ENCODE measurements around the gene SF3B5.
"Not testable (repeated sequence)": the region's sequence is repeated elsewhere in the genome, so short reads cannot be mapped to it uniquely, and the experiment has no call there.

The SF3B5 gene

DNA sequence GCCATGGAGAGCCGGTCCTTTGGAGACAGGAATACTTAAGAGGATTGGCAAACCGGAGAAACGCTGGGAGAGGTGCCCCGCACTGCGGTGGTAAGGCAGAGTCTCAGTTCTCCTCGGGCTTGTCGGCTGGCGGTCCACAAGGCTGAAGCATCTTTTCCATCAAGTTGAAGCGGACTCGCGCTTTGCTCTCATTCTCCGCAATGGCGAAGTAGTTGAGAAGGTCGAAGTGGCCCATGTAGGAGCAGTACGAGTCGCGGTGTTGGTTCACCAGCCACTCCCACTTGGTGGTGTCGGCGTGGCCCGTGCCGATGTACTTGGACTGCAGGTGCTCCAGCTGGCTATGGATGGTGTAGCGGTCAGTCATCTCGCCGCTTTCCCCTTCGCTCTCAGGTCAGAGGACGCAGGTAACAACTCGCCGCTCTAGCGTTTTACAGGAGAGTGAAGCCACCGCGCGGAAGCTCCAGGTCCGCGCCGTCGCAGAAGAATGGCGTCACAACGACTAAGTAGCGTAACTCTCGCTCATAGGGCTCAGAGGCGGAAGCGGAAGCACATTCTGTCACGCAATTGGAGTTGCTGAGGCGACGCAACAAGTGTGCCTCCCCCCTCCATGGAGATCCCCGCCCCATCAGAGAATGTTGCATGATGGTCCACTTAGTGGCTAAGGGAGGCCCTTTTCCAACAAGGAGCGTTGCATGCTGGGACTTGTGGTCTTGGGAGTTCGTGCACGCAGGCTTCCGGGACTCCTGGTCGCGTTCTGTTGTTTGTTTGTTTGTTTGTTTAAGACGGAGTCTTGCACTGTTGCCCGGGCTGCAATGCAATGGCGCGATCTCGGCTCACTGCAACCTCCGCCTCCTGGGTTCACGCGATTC lies at the start of gene SF3B5:
Gene SF3B5, minus strand, starts transcription at position 440 of the 869 bp plus-strand sequence. Its CDS starts 76 bp downstream, at position 364.
- peak; percentile 99 for DNase-seq

DNA sequence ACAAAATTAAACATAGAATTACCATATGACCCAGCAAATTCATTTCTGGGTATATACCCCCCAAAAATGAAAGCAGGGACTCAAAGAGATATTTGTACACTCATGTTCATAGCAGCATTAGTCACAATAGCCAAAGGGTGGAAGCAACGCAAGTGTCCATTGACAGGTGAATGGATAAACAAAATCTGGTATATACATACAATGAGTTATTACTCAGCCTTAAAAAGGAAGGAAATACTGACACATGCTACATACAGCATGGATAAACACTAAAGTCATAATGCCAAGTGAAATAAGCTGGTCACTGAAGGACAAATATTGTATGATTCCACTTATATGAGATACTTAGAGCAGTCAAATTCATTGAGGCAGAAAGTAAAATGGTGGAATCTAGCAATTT lies 49.6 kb upstream of the SF3B5 start:
- DNase-seq: no peak

DNA sequence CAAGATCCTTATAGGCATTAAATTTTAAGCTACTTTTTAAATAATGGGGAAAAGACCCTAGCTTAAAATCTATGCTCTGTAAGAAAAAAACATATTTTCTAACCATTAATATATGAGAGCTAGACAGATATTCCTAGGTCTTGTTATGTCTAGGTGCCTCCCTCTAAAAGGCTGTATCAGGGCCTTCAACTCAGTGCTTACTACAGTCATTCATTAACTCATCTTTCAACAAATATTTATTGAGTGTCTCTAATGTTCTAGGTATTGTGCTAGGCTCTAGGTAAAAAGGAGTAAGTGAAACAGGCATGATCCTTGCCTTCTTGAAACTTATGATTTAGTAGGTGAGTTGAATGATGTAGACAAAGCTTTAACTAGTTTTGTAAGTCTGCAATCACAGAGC lies 48.5 kb upstream of the SF3B5 start:
- no peak for DNase-seq

DNA sequence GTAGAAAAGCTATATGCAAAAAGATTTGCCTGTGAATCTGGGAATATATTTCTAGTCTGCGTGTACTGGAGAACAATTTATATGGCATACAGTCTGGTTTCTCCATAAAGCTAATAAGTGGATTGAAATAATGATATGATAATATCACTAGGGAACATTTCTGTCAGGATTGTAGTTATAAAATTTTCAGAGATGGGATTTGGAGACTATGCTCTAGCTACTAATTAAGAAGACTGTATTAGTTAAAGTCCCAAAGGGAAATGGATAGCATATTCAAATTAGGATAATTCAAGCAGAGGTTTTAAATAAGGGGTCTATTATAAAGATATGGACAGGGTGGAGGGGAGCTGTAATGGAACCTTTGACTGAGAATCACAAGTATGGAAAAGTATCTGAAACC lies 47.7 kb upstream of the SF3B5 start:
- no peak for DNase-seq

DNA sequence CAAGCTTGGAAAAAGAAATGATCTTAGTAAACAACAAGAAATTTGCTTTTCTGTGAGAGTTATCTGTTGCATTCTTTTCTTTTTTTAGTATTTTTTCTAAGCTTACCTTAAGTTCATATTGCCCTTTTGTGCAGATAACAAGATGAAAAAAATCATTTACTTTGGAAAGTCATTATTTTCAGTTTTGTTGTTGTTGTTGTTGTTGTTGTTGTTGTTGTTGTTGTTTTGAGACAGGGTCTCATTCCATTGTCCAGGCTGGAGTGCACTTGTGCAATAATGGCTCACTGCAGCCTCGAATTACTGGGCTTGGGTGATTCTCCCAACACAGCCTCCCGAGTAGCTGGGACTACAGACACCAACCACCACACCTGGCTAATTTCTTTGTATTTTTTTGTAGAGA lies 46.1 kb upstream of the SF3B5 start:
- DNase-seq: no peak

DNA sequence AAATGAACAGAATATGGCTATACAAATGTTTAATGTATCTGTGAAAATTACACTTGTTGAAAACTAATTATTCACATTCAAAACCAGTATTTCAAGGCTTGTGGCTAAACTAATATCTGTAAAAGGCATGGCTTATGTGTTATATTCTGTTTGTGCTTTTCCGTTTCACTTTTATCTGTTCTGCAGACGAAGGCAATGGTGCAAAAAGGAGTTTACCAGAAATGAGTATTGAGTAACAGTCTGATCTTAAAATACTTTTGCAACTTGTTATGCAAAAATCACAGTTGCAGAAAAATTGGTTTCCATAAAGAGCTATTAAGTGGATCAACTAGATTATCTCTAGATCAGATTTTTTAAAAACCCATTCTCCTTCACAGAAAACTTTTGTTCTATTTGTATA lies 45.5 kb upstream of the SF3B5 start:
- DNase-seq: no peak

DNA sequence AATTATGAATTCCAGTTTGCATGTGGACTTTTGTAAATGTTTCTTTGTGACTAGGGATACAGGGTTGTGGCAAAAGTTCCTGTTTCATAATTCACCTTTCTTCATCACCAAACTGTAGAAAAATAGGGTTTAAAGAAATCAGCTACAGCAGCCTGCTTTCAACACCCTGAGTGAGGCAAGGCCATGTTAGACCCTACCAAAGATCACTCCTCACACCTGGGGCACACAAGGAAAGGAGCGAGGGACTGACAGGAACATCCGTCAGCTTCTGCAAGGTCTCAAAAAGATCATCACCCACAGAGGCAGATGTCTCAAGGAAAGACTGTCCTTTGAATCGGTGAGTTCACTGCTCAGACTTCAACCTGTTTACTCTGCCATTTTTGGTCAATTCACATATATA lies 44.4 kb upstream of the SF3B5 start:
- no peak for DNase-seq

DNA sequence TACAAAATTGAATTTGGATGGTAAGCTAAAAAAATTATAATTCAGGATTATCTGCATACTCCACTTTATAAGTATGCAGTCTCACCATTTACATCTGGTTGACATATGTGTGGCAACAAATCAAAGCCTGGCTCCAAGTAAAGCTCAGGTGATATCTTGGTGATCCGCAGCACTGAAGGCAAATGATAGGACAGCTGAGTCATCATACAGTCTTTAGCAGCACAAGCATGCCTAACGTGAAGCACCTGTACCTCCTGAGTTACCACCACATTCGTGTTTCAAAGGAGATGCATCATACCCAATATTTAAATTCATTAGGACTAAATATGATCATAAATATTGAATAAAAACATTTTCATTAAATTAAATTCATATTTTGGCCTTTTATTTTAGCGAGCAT lies 43.2 kb upstream of the SF3B5 start:
- no peak for DNase-seq

DNA sequence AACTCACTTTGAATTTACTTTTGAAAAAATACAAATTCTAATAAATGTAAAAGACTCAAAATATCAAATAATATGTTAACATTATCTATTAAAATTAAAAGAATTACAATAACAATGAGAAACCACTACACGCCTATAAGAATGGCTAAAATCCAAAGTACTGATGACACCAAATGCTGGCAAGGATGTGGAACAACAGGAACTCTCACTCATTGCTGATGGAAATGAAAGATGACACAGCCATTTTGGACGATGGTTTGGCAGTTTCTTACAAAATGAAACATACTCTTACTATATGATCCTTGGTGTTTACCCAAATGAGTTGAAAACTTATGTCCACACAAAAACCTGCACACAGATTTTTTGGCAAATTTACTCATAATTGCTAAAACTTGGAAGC lies 39.4 kb upstream of the SF3B5 start:
- no peak for DNase-seq

DNA sequence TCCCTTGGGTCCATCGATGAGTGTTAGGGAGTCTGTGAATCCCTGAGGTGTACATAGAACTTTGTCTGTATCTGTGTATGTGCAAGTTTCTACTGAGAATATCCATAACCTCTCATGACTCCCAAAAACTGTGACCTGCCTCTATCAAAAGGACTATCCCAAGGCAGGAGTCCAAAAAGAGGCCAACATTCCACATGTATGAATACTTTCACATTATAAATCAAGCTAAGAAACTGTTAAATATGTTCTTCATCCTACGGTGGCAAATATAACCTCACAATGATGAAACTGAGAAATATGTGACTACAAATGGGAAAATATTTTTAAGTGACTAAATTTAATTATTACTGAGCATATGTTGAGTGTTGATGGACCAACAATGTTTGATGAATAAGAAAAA lies 38.8 kb upstream of the SF3B5 start:
- no peak for DNase-seq

DNA sequence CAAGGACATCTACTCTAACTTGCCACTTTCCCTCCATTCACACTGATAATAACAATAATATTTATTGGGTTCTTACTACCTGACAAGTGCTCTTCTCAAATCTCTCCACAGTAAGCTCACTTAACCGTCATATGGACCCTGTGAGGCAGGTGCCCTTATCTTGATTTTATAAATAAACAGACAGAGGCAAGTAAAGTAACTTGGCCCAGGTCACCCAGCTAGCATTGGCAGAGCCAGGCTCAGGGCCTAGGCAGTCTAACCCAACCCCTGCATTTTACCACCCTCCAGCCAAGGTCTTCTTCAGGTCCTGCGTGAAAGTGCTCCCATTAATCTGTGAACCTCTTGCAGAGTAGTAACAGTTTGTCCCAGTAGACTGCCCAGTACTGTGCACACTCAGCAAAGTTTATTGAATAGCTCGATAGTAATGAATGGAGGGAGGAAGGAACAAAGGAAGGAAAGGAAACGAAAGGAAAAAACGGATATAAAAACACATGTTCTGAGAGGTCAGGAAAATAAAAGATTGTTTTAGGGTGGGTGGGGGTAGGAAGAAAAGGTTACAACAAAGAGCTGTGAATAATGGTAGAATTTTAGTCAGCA lies 38.0 kb upstream of the SF3B5 start:
- no peak for DNase-seq

DNA sequence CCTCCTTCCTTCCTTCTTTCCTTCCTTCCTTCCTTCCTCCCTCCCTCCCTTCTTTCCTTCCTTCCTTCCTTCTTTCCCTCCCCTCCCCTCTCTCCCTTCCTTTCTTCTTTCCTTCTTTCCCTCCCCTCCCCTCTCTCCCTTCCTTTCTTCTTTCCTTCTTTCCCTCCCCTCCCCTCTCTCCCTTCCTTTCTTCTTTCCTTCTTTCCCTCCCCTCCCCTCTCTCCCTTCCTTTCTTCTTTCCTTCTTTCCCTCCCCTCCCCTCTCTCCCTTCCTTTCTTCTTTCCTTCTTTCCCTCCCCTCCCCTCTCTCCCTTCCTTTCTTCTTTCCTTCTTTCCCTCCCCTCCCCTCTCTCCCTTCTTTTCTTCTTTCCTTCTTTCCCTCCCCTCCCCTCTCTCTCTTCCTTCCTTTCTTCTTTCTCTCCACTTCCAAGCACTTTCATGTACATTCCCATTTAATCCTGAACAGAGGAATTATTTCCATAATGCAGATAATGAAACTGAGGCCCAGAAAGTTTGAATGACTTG lies 36.9 kb upstream of the SF3B5 start:
- not testable (repeated sequence) for DNase-seq

DNA sequence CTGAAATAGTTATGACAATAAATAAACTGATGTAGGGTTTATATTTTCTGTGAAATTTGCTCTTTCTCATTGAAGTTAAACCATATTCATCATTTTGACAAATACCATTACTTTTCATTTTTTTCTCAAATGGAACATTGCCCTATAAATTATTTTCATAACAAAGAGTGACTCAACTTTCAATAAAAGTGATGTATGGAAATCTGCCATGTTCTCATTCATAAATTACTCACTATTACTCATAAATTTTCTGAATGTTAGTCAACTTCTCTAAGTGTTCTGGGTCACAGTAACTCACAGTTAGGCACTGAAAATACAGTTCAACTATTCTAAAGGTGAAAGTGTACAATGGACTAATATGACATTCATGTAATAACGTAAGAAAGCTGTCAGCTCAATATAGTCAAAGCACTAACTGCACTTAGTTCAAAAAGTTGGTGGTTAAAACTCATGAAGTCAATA lies 35.9 kb upstream of the SF3B5 start:
- DNase-seq: no peak

DNA sequence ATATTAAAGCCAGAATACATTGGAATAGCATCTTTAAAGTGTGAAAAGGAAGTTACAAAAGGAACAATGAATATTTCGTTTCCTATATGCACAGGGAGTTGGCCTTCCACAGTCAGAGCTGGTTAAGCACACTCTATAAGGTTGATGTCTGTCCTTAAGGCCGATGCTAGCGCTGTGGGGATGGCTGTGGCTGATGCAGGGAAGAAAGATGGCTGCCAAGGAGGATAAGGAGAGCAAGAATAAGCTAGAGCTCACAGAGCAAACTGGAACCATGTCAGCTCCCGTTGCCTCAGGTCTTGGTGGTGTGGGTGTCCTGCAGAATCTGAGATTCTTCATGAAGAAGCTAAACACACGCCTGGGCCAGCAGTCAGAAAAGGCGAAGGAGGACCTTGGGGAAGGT lies 34.1 kb upstream of the SF3B5 start:
- no peak for DNase-seq

DNA sequence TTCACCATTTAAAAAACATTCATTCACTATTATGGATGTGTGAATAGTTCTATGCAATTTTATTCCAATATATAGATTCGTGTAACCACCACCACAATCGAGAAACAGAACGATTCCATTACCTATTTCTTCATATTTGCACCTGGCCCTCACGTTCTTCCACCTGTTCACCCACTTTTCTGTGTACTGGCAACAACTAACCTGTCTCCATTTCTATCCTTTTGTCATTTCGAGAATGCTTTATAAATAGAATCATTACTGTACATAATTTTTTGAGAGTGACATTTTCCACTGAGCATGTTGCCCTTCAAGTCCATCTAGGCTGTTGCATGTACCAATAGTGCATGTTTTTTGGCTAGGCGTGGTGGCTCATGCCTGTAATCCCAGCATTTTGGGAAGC lies 31.7 kb upstream of the SF3B5 start:
- DNase-seq: no peak

DNA sequence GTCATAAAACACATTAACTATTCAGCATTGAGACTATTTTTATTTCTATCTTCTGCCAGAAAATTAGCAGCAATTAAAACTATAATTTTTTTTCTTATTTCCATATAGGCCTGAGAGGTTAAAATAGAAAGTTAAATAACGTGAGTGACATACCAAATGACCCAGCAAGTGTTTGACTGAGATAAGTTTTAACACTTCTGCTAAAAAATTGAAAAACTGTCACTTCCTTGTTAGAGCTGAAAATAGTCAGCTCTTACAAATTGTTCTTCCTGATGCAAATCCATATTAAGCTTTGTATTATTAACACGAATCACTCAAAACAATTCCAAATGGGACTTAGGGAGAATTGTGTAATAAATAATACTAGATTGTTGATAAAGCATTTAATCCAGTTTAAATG lies 28.5 kb upstream of the SF3B5 start:
- no peak for DNase-seq

DNA sequence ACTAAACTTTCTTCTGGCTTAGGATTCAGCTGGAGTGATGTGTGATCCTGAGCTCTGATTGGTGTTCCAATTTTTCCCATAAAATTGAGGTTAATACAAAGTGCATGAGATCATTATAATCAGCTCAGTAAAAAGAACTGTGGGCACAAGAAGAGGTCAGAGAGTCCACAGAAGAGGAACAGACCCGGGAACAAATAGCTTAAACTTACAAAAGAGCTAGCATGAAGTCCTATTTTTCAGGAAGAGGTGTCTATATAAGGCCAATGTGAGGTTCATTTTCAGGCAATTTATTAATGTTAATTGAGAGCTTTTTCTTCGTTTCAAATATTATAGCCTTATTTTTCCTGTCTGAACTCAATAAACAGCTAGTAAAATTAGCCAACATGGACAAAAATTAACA lies 28.0 kb upstream of the SF3B5 start:
- no peak for DNase-seq

DNA sequence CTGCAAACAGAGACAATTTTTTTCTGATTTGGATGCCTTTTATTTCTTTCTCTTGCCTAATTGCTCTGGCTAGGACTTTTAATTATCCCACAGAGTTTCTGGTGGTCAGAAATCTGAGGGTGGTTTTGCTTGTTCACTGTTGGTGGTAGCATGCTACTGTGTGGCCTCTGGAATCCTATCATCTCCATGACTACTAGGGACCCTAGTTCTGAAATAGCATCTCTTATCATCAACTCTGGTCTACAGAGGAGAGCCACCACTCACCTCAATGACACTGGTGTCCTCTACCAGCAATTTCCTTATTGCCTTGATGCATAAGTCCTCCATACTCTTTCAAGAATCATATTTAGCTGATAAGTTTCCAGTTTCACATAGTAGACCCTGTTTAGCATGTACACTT lies 27.5 kb upstream of the SF3B5 start:
- DNase-seq: no peak

DNA sequence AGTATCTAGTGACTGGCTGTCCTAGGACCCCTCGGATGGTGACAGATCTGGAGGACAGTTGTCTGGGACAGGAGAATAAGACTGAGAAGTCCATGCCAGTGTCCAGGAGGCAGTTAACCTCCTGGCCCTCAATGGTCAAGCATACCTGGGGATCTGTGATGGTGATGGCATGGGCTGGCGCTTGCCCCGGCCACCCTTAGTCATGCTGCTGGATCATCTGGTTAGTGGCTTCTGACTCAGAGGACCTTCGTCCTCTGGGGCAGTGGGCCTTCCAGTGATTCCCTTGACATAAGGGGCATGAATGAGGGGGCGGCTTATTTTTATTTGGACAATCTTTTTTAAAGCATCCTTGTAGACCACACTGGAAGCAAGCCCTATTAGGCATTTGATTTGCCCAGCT lies 24.0 kb upstream of the SF3B5 start:
- no peak for DNase-seq

DNA sequence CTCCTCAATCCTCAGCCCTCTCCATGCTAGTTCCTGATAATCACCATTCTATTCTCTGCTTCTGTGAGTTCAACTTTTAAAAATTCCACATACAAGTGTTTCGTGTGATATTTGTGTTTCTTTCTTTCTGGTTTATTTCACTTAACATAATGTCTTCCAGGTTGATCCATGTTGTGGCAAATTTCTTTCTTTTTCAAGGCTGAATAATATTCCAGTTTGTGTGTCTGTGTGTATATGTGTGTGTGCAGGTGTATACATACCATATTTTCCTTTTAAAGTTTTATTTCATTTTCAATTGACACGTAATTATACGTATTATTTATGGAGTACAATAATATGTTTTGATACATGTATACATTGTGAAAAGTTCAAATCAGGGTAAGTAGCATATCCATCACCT lies 19.8 kb upstream of the SF3B5 start:
- DNase-seq: no peak

DNA sequence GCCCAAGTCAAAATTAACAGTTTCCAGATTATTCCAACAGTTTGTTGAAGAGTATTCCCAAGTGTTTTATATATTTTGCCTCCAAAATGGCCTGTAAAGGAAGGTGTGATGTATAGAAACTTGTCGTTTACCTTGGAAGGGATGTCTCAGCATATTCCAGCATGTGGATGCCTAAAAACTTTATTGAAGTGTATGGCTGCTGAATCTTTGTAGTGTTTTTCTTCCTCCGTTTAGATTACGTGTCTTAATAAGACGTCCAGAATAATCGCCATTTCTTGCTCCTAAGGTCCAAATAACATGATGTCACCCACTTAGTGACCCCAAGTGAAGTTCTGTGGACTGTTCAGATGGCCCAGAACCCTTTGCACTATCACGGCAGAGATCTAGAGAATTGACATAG lies 18.0 kb upstream of the SF3B5 start:
- no peak for DNase-seq

DNA sequence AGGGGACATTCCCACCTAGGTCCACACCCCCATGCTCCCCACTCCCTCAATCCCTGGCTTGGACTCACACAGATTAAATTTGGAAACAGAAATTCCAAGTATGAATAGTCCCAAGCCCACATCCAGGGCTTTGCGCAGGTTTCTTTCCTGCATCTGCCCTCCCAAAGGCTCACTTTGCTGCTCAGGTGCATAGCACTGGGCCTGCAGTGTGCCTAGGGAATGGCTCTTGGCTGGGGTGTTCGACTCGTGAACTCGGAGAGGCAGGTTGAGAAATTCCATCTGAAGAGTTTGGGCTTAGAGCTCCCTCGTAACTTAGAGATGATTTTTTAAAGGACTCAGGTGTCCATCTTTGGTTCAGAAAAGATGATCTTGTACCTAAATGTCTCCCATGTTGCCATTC lies 14.8 kb upstream of the SF3B5 start:
- no peak for DNase-seq

DNA sequence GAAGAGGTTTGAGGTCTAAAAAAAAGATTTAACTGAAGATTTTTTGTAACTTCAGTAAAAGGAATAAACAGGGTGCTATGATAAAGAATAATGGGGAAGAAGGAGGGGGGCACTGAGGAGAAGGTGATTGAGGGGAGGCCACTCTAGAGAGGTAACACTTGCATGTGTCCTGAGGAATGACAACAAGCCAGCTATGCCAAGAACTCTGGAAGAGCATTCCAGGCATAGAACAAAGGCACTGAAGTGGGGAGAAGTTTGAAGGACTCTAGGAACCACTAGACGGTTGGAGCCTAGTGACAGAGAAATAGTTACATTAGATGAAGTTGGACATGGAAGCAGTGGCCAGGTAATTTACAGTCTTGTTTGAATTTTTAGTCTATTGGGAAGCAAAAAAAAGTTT lies 10.8 kb upstream of the SF3B5 start:
- DNase-seq: no peak

DNA sequence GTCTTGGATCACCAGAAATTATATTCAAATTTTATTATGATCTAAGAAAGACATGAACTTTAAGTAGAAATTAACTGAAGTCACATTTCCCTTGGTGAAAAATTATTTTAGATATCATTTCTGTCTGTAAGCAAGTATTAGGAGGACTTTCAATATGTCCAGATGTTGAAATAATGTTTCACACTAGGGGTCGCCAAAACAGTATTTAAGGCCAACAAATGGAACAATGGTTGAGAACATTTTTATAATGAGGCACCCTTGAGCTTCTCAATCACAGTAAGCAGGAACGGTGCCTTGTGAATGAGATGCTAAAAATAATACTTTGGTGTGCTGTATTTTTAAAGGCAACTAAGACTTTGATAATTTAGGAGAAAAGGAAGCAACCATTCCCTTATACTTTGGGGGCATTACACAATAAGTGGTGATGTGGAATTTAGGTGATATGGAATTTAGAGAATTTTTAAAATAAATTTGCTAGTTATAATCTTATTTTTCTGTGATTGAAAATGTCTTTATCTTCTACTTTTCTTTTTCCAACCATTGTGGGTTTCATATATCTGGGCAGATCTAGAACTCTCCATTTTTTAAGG lies 9.6 kb upstream of the SF3B5 start:
- DNase-seq: peak; percentile 86
